ENCODE results near the gene SDK2.

DNA sequence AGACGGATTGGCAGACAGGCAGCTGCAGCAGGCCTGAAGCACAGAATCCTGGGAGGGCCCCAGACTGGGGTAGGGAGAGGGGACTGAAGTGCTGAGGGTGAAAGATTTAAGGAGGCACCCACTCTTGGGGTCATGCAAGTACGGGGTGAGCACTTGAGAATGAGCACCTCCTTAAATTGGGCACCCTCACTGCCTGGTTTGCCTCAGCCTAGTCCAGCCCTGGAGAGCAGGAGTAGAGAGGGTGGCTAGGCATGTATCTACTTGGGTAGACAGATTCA is 178.4 kb downstream of the SDK2 start:
- TF ChIP-seq, protein P1, sequence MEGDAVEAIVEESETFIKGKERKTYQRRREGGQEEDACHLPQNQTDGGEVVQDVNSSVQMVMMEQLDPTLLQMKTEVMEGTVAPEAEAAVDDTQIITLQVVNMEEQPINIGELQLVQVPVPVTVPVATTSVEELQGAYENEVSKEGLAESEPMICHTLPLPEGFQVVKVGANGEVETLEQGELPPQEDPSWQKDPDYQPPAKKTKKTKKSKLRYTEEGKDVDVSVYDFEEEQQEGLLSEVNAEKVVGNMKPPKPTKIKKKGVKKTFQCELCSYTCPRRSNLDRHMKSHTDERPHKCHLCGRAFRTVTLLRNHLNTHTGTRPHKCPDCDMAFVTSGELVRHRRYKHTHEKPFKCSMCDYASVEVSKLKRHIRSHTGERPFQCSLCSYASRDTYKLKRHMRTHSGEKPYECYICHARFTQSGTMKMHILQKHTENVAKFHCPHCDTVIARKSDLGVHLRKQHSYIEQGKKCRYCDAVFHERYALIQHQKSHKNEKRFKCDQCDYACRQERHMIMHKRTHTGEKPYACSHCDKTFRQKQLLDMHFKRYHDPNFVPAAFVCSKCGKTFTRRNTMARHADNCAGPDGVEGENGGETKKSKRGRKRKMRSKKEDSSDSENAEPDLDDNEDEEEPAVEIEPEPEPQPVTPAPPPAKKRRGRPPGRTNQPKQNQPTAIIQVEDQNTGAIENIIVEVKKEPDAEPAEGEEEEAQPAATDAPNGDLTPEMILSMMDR (IDR thresholded peaks at IDR 0.05), result no peak
- TF ChIP-seq POLR2A (IDR thresholded peaks at IDR 0.05), result no peak
